ENCODE results near the gene DACH1.

DNA sequence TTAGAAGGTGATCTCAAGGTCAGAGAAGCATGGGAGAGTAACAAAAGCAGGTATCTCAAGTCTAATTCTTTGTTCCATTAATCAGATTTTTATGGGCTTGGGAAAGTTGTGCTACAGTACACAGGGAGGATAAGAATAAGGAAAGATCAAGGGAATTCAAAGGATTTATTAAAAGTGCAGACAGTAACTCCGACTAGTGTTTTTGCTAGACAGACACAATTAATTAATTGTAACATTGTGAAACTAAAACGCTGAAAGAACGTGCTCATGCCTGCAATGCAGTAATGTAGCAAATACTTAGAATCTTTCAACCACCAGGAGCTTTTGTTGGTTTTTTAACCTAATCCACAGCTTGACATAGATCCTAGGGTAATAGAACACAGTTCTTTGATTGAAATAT lies 221.5 kb downstream of the DACH1 start:
- TF ChIP-seq CTCF (IDR thresholded peaks at IDR 0.05) (no peak), POLR2AphosphoS5 (IDR thresholded peaks at IDR 0.05) (no peak)

All from suprapubic skin (tissue), 3 donors.